NCI-H2107 (cell line): ENCODE data around the gene KPNB1.
A peak's percentile ranks its signal among the peaks of the same experiment; 100 is the strongest.

Source experiments
- DNase-seq: peaks from one replicate; lab custom pipeline; 2025; lab: John Stamatoyannopoulos, UW

KPNB1 gene

DNA sequence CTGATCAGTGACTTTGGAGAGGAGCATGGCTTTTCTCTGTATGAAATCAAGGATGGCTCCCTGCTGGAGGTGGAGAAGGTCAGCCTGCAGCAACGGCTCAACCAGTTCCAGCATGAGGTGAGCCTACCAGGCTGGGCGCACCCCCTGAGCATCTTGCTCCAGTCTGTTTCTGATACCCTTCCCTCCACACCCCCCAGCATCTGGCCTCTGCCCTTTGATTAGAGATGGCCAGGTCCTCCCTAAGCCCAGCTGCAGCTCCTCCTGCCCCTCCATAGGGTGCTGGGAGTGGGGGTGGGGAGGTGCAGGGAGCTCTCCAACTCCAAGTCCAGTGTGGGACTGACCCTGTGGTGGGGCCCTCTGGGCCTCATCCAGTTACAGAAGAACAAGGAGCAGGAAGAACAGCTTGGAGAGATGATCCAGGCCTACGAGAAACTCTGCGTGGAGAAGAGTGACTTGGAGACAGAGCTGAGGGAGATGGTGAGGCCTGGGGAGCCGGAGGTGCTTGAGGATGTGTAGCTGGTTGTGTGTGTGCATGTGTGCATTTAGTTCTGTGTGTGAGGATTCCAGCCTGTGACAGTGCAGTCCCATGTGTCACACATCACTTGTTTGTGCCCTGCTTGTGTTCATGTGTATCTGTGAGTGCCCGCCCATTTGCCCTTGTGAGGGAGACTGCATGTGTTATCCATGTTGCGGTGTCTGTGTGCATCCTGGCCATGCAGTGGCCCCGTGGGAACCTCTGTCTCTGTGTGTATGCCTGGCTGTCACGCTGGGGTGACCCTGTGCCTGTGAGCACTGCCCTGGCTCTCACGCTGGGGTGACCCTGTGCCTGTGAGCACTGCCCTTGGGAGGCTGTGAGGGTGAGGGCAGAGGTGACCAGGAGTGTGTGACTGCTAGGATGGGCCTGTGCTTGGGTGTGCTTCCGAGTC lies 47.3 kb downstream of the KPNB1 start:
- DNase-seq = no peak

DNA sequence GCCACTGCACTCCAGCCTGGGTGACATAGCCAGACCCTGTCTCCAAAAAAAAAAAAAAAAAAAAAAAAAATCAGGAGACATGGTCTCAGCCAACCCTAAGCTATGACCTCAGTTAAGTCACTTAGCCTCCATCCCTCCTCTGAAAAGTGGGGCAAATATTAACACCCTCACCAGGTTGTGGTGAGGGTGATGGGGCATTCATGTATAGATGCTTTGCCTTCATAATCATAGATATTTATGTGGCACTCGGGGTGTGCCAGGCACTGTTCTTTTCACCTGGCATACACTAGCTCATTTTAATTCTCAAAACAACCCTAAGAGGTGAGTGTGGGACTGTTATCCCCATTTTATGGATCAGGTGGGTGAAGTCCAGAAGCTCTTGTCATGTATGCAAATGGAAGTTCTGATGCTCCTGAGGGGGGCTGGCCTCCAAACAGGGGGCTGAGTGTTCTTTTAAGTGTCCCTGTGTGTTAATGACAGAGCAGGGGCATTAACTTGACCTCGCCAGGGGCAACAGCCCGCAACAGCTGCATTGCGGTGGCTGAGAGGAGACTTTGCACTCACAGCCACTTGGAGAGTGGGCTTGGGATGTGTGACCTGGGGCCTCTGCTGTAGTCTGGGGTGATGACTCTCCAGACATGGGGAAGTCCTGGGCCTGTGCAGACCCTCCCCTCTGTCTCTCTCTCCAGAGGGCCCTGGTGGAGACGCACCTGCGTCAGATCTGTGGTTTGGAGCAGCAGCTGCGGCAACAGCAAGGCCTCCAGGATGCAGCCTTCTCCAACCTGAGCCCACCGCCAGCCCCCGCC lies 48.4 kb downstream of the KPNB1 start:
- no peak for DNase-seq

DNA sequence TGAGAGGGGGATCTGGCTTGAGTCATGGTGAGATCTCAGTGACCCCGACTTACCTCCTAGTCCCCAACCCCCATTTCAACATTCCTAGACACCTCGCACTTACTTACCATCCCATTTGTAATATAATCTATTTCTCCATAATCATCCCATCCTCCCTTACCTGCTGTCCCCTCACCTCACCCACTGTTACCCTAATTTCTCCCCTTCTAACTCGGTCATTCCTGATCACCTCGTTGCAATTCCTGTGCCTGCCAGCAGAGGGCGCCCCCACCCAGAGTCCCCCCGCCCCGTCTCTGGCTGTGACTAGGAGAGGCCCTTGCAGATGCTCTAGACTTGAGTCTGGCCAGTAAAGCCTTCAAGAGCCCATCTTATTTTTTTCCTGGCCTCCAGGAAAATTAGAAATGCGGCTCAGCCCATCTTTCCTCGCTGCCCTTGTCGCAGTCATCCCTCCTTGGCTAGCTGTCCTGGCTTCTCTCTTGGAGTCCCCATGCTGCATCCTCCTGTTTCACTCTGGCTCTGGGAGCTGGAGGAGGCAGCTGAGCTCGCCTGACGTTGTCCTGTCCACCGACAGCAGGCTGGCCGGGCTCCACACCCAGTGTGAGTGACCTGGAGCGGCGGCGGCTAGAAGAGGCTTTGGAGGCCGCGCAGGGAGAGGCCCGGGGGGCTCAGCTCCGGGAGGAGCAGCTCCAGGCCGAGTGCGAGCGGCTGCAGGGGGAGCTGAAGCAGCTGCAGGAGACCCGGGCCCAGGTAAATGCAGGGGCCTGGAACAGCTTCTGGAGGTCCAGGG lies 49.2 kb downstream of the KPNB1 start:
- peak; percentile 15 for DNase-seq

DNA sequence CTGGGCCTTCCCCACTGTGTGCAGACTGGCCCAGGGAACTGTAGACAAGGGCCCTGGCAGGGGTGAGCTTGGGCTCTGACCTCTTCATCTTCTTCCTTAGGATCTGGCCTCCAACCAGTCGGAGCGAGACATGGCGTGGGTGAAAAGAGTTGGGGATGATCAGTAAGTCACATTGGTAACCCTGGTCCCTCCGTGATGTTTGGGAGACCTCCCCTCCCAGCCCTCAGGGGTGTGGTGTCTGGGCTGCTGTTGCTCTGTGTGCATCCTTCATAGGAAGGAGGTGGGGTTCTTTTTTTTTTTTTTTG lies 49.8 kb downstream of the KPNB1 start:
- DNase-seq = no peak

DNA sequence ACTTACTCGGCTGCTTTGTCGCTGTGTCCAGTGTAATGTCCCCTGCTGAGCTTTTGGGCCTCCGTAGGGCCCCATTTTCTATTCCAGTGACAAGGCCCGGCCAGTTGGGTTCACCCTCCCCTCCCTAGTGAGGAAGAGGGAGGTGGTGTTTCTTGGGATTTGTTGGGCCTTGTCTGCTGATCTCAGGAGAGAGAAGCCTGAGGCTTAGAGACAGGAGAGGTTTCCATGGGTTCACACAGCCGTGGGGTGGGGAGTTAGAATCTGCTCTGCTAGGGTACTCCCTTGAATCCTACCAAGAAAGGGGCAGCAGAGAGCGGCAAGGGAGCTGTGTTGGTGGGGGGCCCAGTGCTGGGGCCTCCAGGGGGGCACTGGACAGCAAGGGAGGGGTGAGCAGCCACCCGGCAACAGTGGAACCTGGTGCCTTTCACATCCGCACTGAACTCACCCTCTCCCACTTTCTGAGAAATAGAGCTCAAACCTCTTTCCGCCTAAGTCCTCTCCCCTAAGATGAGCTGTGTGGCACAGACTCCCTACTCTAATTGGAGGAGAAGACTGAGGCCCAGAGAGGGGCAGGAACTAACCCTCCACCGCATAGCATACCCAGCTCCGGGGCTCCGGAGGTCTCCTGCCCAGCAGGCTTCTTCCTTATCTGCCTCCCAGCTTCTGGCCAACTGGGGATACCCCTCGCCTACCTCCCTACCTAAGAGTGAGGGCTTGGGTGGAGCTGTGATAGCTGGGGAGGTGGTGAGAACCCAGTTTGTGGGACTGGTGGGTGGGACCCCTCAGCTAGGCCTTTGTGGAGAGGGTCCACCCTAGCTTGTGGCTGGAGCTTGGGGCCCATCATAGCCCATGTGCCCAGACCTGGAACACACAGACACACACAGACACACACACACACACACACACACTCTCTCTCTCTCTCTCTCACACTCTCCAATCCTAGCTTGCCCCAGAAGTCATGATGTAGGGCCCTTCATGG lies 51.0 kb downstream of the KPNB1 start:
- no peak for DNase-seq

DNA sequence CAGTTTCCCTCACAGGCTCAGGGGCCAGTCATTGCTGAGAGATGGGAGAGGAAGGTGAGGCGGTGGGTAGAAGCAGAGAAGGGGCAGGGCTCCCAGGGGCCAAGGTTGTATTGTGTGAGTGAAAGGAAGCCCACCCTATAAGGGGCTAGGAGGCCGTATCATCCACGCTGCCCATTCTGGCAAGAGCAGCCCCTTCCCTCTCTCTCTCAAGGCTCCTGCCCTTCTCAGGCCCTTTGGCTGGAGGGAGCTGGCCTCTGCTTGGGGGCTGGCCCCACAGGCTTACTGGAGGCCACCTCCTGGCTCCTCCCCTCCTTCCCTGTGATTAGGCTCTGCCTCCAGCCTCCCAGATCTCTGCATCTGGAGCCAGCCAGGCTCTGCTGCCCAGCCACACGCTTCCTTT lies 51.9 kb downstream of the KPNB1 start:
- DNase-seq = no peak

DNA sequence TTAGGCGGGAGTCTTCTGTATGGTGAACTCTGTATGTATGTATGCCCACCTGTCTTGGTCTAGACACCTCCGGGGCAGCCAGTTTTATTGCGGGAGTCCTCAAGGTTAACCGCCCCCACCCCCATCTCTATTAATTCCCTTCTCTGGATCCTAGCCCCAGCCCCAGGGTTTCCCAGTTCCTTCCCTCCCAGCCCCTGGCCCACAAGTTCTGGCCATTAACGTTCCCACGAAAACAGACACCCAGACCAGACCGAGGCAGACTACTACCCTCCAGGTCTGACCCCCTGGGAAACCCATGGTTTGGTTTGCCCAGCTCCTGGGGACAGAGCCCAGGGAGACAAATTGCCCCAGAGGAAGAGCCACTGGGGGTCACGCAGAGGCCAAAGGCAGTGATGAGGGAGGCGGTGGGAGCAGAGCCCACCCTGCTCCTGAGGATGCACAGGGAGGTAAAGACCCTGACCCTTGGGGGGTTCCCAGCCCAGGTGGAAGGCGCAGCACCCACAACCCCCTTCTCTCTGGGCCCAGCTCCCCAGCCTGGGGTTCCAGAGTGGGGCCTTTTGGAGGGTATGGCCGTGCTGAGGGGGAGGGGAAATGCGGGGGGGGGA lies 52.8 kb downstream of the KPNB1 start:
- no peak for DNase-seq

DNA sequence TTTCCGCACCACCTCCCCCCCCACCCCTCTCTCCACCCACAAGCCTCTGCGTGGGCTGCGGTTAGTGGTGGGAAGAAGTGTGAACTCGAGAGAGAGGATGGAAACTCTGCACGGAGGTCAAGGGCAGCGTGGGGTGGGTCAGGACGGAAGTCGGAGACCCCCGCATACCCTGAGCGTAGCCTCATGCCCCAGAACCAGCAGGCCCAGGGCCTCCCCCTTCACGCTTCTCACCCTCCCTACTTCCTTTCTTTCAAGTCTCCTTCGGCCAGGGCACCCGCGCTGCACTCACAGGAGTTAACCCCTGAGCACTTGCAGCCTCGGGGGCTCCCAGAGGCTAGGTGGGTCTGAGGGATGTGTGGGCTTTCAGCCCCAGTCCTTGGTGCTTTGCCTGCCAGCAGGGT lies 53.5 kb downstream of the KPNB1 start:
- DNase-seq = no peak

DNA sequence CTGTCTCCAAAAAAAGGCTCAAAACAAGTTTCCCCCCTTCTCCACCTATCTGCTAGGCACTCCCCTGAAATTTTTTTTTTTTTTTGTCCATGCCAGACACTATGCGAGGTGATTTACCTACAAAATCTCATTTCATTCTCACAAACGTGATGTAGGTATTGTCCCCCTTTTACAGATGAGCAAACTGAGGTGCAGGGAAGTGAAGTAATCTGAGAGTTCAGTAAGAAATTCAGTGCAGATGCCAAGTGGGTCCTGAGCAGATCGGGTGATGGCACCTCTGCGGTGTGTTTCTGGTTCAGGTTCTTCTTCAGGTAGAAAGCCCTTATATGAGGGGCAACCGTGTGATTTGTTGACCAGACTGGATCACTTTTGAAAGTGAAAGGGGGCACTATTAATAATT lies 54.0 kb downstream of the KPNB1 start:
- no peak for DNase-seq

DNA sequence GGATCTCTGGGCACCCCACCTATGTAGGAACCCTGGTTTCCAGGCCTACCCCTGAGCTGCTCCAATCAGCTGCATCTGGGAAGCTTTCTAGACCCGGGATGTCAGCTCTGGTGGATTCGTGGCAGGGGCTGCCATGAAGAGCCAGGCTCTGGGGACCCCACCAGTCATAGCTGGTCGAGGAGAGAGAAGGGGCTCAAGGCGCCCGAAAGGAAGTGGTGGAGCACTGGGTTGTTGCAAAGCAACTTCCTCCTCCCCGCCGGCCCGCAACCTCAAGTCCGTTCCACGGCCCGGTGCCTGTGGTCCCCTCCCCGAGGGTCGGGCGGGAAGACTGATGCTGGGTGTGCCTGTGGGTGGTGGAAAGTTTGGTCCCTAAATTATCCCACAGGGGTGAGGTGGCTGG lies 54.4 kb downstream of the KPNB1 start:
- DNase-seq = no peak

DNA sequence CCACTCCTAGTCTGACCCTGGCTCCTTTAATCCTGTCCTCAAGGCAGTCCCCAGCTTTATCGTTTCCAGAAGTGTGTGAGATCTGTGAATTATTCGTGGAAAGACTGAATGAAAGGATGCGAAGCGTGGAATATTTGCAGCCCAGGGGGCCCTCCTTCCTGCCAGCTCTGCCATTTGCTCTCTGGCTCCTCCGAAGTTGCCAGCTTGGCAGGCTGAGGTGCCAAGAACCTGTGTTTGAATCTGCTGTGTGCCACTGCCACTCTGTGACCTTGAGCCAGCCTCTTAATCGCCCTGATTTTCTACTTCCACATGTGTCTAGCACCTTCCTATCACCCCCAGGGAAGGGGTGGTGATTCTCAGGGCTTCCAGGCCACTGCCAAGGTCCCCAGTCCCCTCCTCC lies 55.0 kb downstream of the KPNB1 start:
- DNase-seq = no peak

DNA sequence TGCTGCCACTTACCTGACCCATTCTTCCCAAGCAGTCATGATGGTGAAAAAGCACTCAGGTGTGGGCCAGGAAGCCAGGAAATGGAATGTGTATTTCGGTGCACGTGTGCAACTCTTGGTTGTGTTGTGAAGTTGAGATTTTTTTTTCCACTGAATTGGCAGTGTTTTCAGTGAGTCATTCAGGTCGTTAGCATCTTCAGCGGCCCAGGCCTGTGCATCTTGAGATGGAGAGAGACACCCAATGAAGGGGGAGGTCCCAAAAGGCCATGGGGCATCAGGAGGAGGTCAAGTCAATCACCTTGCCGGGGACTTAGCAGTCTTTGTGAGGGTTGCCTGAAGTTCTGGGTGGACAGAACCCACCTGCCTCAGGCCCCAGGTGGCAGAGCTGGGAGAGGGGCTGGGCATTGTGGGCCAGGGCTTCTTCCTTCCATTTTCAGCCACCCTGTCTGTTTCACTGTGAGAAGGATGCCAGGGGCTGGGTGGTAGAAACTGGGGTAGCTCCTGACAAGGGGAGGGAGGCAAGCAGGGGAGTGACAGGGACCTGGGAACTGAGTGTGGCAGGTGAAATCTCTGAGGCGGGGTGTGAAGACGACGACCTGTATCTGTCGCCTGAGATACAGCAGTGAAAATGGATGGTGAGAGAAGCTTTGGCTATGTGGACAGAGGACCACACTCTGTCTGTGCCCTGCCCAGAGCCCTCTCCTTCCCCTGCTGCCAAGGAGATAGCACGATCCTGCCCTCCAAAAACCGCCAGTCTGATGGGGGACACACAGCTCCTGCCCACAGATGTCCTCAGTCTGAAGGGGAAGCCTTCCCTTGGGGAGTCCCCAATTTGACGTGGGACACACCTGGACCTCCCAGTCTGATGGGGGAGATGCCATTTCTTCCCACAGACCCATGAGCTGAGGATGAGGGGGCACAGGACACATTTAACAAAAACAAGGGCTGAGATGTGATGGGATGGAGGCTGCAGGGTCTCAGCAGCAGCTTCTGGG lies 56.1 kb downstream of the KPNB1 start:
- DNase-seq = no peak

DNA sequence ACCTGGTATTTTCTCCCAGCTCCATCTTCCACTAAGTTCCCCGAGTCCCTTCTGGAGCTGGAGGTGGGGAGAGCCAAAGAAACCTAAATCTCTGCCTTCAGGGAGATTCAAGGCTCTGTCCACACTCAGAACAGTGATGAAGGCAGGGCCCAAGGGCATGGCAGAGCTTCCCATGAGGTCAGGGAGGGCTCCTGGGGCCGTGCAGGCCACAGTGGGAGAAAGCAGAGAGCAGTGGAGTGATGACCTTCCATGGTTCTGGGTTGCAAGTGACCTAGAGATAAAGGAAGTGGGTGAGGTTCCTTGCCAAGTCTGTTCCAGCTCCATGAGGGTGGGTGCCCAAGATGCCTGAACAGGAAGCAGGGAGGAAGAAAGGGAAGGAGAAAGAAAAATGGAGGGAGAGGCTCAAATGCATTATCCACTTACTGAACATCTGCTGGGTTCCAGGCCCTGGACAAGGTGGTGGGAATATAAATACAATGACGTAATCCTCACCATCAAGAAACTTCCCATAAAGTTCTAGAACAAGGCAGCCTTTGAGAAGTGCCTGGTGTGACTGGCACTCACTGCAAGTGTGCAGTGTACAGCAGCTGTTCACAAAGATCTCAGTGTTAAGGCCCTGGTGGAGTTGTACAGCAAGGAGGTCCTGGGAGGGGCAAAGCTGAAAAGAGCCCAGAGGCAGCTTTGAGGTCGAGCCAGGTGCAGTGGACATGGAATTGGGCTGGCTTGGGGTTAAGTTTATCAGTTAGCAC lies 57.5 kb downstream of the KPNB1 start:
- no peak for DNase-seq

DNA sequence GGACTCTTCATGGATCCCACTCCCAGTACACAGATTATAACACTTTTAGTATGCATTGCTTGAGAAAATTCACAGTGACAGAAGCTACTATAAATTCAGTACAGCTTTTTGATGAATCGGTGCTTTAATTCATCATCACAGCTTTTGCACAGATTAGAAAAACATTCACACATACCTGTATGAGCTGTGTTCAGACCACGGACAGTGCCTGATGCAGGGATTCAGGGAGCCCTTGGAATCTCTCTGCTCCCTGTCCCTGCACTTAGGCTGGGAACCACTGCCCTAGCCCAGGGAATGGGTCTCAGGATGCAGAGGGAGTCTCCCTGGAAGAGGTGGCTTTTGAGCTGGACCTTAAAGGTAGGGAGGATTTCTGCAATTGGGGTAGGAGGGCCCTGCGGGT lies 58.2 kb downstream of the KPNB1 start:
- no peak for DNase-seq

DNA sequence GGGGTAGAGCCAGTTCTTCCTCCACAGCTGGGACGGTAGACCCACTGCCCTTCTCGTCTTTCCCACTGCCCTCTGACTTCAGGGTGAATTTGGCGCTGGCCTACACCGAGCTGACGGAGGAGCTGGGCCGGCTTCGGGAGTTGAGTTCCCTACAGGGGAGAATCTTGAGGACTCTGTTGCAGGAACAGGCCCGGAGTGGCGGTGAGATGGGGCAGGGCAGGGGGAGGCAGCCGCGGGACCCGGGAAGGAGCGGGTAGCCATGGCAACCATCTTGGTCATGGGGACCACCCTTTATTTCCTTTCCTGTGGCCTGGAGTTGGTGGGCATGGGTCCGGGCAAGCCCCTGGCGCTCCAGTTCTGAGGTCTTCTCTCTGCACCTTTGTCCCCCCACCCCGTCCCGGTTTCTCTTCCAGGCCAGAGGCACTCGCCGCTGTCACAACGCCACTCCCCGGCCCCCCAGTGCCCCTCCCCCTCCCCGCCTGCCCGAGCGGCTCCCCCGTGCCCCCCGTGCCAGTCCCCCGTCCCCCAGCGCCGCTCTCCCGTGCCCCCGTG lies 58.7 kb downstream of the KPNB1 start:
- no peak for DNase-seq

DNA sequence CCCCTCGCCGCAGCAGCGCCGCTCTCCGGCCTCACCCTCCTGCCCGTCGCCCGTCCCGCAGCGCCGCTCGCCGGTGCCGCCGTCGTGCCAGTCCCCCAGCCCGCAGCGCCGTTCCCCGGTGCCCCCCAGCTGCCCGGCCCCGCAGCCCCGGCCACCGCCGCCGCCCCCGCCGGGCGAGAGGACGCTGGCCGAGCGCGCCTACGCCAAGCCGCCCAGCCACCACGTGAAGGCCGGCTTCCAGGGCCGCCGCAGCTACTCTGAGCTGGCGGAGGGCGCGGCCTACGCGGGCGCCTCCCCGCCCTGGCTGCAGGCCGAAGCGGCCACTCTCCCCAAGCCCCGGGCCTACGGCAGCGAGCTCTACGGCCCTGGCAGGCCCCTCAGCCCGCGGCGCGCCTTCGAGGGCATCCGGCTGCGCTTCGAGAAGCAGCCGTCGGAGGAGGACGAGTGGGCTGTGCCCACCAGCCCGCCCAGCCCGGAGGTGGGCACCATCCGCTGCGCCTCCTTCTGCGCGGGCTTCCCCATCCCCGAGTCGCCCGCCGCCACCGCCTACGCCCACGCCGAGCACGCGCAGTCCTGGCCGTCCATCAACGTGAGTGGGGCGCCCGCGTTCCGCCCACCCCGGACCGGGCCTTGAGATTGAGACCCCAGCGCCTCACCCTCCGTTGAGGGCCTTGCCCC lies 59.3 kb downstream of the KPNB1 start:
- no peak for DNase-seq

DNA sequence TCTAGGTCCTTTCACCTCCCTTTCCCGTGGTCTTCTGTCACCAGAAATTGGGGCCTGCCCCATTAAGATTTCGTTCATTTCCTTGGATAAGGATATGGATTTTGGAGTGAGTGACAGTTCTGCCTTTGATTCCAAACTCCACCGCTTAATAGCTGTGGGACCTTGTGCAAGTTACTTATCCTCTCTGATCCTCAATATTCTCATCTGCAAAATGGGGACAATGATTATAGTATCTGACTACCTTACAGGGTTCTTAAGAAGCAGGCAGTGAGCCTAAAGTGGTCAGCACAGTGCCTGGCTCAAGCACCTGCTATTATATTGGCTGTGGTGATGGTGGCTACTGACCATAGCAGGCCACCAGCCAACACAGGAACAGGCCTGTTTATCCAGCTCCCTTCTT lies 59.9 kb downstream of the KPNB1 start:
- no peak for DNase-seq
